Stimulated activated CD8-positive, alpha-beta memory T cell treated with anti-CD3 and anti-CD28 coated beads, Interleukin-4, amount 100 ng/mL, for 48 hours (primary cell): Measurements from ENCODE around the gene OR4F16.
"Not testable (repeated sequence)": the region's sequence is repeated elsewhere in the genome, so short reads cannot be mapped to it uniquely, and the experiment has no call there.

Source experiments
- DNase-seq: peaks from one replicate; pipeline ENCODE4 v3.0.0-alpha.2; 2020

Gene OR4F16

GRCh38 chr1:686554-686953 lies at the start of gene OR4F16:
TSS of gene OR4F16 (minus strand) at chr1:686654. CDS start at chr1:686654, 0 bp downstream.
- DNase-seq, result not testable (repeated sequence)

- DNase-seq, result not testable (repeated sequence)
Observed at GRCh38 chr1:733649-734048, 47.2 kb upstream of the OR4F16 start.

GRCh38 chr1:727040-727439 lies 40.6 kb upstream of the OR4F16 start:
- DNase-seq, result not testable (repeated sequence)
